ENCODE data around the gene EHMT1.

The EHMT1 gene

DNA sequence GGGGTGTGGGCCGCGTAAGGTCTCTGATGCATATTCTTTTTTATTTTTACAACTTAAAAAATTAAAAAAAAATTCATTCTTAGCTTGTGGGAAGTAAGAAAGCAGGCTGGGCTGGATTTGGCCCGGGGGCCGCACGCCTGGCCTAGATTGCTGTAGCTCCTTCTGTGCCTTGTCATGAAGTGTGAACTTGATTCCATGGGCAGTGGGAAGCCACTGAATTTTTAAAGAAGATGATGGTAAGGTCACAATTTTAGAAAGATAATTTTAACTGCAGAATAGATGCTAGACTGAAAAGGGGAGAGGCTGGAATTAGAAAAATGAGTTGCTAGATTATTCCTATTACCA, 56.1 kb downstream of the EHMT1 start:
- H3K4me3 ChIP-seq (ENCODE audit: low read length), result no peak overlapping the region
- H3K4me2 ChIP-seq (ENCODE audit: low read depth, low read length), result no peak overlapping the region
- TF ChIP-seq EZH2phosphoT487 (IDR thresholded peaks at IDR 0.05; ENCODE audit: low read length), result no peak
- TF ChIP-seq EZH2 (optimal IDR thresholded peaks at IDR 0.05; ENCODE audit: low read depth, low read length), result no peak
- TF ChIP-seq, protein P1, sequence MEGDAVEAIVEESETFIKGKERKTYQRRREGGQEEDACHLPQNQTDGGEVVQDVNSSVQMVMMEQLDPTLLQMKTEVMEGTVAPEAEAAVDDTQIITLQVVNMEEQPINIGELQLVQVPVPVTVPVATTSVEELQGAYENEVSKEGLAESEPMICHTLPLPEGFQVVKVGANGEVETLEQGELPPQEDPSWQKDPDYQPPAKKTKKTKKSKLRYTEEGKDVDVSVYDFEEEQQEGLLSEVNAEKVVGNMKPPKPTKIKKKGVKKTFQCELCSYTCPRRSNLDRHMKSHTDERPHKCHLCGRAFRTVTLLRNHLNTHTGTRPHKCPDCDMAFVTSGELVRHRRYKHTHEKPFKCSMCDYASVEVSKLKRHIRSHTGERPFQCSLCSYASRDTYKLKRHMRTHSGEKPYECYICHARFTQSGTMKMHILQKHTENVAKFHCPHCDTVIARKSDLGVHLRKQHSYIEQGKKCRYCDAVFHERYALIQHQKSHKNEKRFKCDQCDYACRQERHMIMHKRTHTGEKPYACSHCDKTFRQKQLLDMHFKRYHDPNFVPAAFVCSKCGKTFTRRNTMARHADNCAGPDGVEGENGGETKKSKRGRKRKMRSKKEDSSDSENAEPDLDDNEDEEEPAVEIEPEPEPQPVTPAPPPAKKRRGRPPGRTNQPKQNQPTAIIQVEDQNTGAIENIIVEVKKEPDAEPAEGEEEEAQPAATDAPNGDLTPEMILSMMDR (IDR thresholded peaks at IDR 0.05; ENCODE audit: low read length), result no peak
- H3K27ac ChIP-seq (ENCODE audit: low read length), result no peak overlapping the region
- H3K79me2 ChIP-seq (ENCODE audit: low read length), result peaks cover 82% of the 10 kb centered on the region
- H3K9me2 ChIP-seq (replicated peaks; ENCODE audit: insufficient read depth, low read length), result no peaks in the 10 kb centered on the region
- H4K20me1 ChIP-seq (ENCODE audit: insufficient read depth, low read length), result peaks cover 12% of the 10 kb centered on the region
- peaks cover 17% of the 10 kb centered on the region for H3F3A ChIP-seq (ENCODE audit: insufficient read depth, low read length)
- no peaks in the 10 kb centered on the region for H3K27me3 ChIP-seq (replicated peaks; ENCODE audit: insufficient read depth, low read length)
- no peak overlapping the region for H2AFZ ChIP-seq (ENCODE audit: low read length)
- DNase-seq, result no peak
- H3K36me3 ChIP-seq (replicated peaks; ENCODE audit: insufficient read depth, low read length), result no peaks in the 10 kb centered on the region
- no peaks in the 10 kb centered on the region for H3K9me3 ChIP-seq (replicated peaks; ENCODE audit: insufficient read depth, low read length)
- peaks cover 17% of the 10 kb centered on the region for H3K4me1 ChIP-seq (ENCODE audit: low read length)
- no peak overlapping the region for H3K9ac ChIP-seq (ENCODE audit: low read length)

GRCh38 chr9:137676998-137677397, 58.2 kb downstream of the EHMT1 start:
- Histone ChIP-seq H3K4me2 (ENCODE audit: low read depth, low read length) (no peak overlapping the region), H3K9ac (ENCODE audit: low read length) (no peak overlapping the region), H4K20me1 (ENCODE audit: insufficient read depth, low read length) (peaks cover 8% of the 10 kb centered on the region; the same call in 1 of the 2 replicates), H3K27me3 (replicated peaks; ENCODE audit: insufficient read depth, low read length) (no peaks in the 10 kb centered on the region), H3K27ac (ENCODE audit: low read length) (no peak overlapping the region), H3K4me1 (ENCODE audit: low read length) (peaks cover 37% of the 10 kb centered on the region), H3K9me2 (replicated peaks; ENCODE audit: insufficient read depth, low read length) (no peaks in the 10 kb centered on the region), H3K4me3 (ENCODE audit: low read length) (no peak overlapping the region), H3K9me3 (replicated peaks; ENCODE audit: insufficient read depth, low read length) (no peaks in the 10 kb centered on the region), H3F3A (ENCODE audit: insufficient read depth, low read length) (peaks cover 26% of the 10 kb centered on the region), H3K79me2 (ENCODE audit: low read length) (peaks cover 82% of the 10 kb centered on the region), H3K36me3 (replicated peaks; ENCODE audit: insufficient read depth, low read length) (no peaks in the 10 kb centered on the region), H2AFZ (ENCODE audit: low read length) (no peak overlapping the region)
- no peak for TF ChIP-seq EZH2 (optimal IDR thresholded peaks at IDR 0.05; ENCODE audit: low read depth, low read length)
- TF ChIP-seq, protein P1 (IDR thresholded peaks at IDR 0.05; ENCODE audit: low read length), result no peak
- no peak for DNase-seq

DNA sequence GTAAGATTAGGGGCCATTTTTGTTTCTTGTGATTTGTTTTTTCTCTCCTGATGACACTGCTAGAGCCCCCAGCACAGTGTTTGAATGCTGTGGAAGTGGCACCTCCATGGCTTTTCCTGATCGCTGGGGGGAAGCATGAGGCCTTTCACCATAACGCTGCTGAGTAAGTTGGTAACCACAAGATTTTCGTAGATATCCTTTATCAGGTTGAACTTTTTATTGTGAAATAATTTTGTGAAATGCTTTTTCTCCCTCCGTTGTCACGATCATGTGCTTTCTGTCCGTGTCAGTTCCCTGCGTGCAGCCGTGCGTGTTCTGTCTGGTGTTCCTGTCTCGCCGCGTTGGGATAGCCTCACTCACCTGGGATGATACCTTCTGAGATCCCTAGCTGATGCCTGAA, 59.4 kb downstream of the EHMT1 start:
- TF ChIP-seq EZH2 (optimal IDR thresholded peaks at IDR 0.05; ENCODE audit: low read depth, low read length), result no peak
- TF ChIP-seq, protein P1 (IDR thresholded peaks at IDR 0.05; ENCODE audit: low read length), result no peak
- no peak for TF ChIP-seq EZH2phosphoT487 (IDR thresholded peaks at IDR 0.05; ENCODE audit: low read length)
- Histone ChIP-seq H3K4me1 (ENCODE audit: low read length) (peaks cover 43% of the 10 kb centered on the region), H3K9me2 (replicated peaks; ENCODE audit: insufficient read depth, low read length) (no peaks in the 10 kb centered on the region), H3K9ac (ENCODE audit: low read length) (no peak overlapping the region), H3K27me3 (replicated peaks; ENCODE audit: insufficient read depth, low read length) (no peaks in the 10 kb centered on the region), H3K4me2 (ENCODE audit: low read depth, low read length) (peak overlapping the region; percentile 6; the same call in 1 of the 2 replicates), H3K79me2 (ENCODE audit: low read length) (peaks cover 71% of the 10 kb centered on the region), H3F3A (ENCODE audit: insufficient read depth, low read length) (peaks cover 38% of the 10 kb centered on the region), H4K20me1 (ENCODE audit: insufficient read depth, low read length) (peaks cover 6% of the 10 kb centered on the region; the same call in 1 of the 2 replicates), H3K27ac (ENCODE audit: low read length) (no peak overlapping the region; the same call in 1 of the 2 replicates), H3K4me3 (ENCODE audit: low read length) (no peak overlapping the region), H3K36me3 (replicated peaks; ENCODE audit: insufficient read depth, low read length) (no peaks in the 10 kb centered on the region), H3K9me3 (replicated peaks; ENCODE audit: insufficient read depth, low read length) (no peaks in the 10 kb centered on the region), H2AFZ (ENCODE audit: low read length) (no peak overlapping the region)
- no peak for DNase-seq

All from MM.1S (cell line).